ENCODE measurements around the gene SYCP2.
A peak's percentile ranks its signal among the peaks of the same experiment; 100 is the strongest.

Gene SYCP2

DNA sequence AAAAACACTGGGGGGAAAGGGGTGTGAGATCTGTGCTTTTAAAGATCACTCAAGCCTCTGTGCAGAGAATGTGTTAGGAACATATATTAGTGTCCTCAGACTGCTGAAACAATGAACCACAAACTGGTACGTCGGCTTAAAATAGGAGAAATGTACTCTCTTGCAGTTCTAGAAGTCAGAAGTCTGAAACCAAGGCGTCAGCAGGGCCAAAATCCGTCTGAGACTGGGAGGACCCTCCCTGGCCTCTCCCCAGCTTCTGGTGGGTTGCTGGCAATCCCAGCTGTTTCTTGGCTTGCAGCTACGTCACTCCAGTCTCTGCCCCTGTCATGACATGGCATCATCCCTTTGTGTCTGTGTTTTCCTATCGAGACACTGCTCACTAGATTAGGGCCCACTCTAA, 28.7 kb upstream of the SYCP2 start:
- no peak overlapping the region for H3K4me2 ChIP-seq (ENCODE audit: low read length, poor library complexity, severe bottlenecking)
- no peak overlapping the region for H2AK5ac ChIP-seq (ENCODE audit: low read length, severe bottlenecking)
- no peaks in the 10 kb centered on the region for H3K4me1 ChIP-seq (ENCODE audit: control insufficient read depth, insufficient read depth, low read depth, low read length)
- no peak for DNase-seq
- no peak overlapping the region for H4K91ac ChIP-seq (ENCODE audit: low read length)
- H3K4me3 ChIP-seq (ENCODE audit: insufficient read depth in 1 of 2, low read depth in 1 of 2, low read length in 2 of 2), result no peak overlapping the region
- H2BK12ac ChIP-seq (ENCODE audit: low read length in 2 of 2), result no peak overlapping the region
- no peak overlapping the region for H3K18ac ChIP-seq (ENCODE audit: low read depth in 1 of 2, low read length in 2 of 2)
- no peak overlapping the region for H4K8ac ChIP-seq (ENCODE audit: low read length)
- no peaks in the 10 kb centered on the region for H3K36me3 ChIP-seq (ENCODE audit: control insufficient read depth in 1 of 2, insufficient read depth in 2 of 2, low read depth in 1 of 2, low read length in 2 of 2)
- H3K9me3 ChIP-seq (ENCODE audit: control insufficient read depth, low read length), result no peaks in the 10 kb centered on the region
- H2BK120ac ChIP-seq (ENCODE audit: low read depth, low read length), result no peak overlapping the region
- no peak overlapping the region for H2BK15ac ChIP-seq (ENCODE audit: low read depth, poor library complexity, severe bottlenecking)
- no peaks in the 10 kb centered on the region for H3K79me1 ChIP-seq (replicated peaks; ENCODE audit: low read length, poor library complexity, severe bottlenecking)
- peak overlapping the region in 1 of 2 experiments; percentile 18 for H3K23ac ChIP-seq (ENCODE audit: low read length in 2 of 2)
- H2AFZ ChIP-seq (ENCODE audit: low read depth, low read length), result no peak overlapping the region
- H3K27ac ChIP-seq (ENCODE audit: low read length, poor library complexity, severe bottlenecking), result no peak overlapping the region
- no peak overlapping the region for H2BK5ac ChIP-seq (ENCODE audit: low read depth, low read length, poor library complexity, severe bottlenecking)
- no peak overlapping the region for H3K14ac ChIP-seq (ENCODE audit: low read length in 2 of 2)
- H3K4ac ChIP-seq (ENCODE audit: low read depth in 1 of 2, low read length in 2 of 2), result no peak overlapping the region
- 75% methylated on average over 6 of the region's 6 CpGs for WGBS
- no peaks in the 10 kb centered on the region for H3K27me3 ChIP-seq (ENCODE audit: control insufficient read depth in 1 of 2, insufficient read depth in 1 of 2, low read length in 2 of 2)
- no peak overlapping the region for H3K9ac ChIP-seq (ENCODE audit: low read length)

DNA sequence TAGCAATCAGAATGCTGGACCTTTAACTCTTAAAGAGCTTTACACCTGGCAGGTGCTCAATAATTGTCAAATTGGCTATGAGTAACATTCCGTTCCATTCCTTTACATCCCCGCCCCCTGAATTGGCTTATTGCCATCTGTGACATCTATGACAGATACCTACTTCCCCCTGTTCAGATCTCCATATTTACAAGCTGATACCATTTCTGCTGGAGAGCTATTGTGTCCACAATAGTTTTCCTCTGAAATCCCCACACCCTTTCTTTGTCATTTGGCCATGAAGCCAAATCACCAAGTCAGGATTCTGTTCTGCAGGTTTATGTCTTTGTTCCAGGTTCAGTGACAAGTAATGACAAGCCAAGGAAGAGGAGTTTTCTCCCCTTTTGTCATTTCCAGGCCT, 28.0 kb upstream of the SYCP2 start:
- Histone ChIP-seq H3K27me3 (ENCODE audit: control insufficient read depth in 1 of 2, insufficient read depth in 1 of 2, low read length in 2 of 2) (no peaks in the 10 kb centered on the region), H3K4me1 (ENCODE audit: control insufficient read depth, insufficient read depth, low read depth, low read length) (no peaks in the 10 kb centered on the region), H3K4me2 (ENCODE audit: low read length, poor library complexity, severe bottlenecking) (no peak overlapping the region)

DNA sequence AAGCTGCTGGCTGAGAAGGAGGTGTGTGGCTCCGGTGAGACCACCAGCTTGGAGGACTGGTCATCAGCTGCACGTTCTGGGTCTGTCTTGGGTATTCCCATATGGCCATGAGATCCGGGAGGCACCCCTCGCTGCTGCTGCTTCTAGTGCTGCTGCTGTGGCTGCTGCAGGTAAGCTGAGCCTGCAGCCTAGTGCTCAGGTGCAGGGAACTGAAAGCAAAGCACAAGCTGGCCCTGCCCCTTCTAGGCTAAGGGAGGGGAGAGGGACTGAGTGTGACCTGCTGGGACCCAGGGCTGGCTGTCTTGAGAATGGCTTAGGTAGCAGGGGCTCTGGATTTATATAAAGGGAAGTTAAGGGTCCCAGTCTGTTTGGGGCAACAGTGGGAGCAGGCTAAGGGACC, 25.2 kb upstream of the SYCP2 start:
- no peaks in the 10 kb centered on the region for H3K36me3 ChIP-seq (ENCODE audit: control insufficient read depth in 1 of 2, insufficient read depth in 2 of 2, low read depth in 1 of 2, low read length in 2 of 2)
- no peak overlapping the region for H2AFZ ChIP-seq (ENCODE audit: low read depth, low read length)
- H3K27ac ChIP-seq (ENCODE audit: low read length, poor library complexity, severe bottlenecking), result no peak overlapping the region
- H2BK5ac ChIP-seq (ENCODE audit: low read depth, low read length, poor library complexity, severe bottlenecking), result no peak overlapping the region
- H3K4me2 ChIP-seq (ENCODE audit: low read length, poor library complexity, severe bottlenecking), result no peak overlapping the region
- H3K4me1 ChIP-seq (ENCODE audit: control insufficient read depth, insufficient read depth, low read depth, low read length), result no peaks in the 10 kb centered on the region
- H2BK15ac ChIP-seq (ENCODE audit: low read depth, poor library complexity, severe bottlenecking), result no peak overlapping the region
- no peak overlapping the region for H2BK12ac ChIP-seq (ENCODE audit: low read length in 2 of 2)
- no peak overlapping the region for H4K8ac ChIP-seq (ENCODE audit: low read length)
- H3K4me3 ChIP-seq (ENCODE audit: insufficient read depth in 1 of 2, low read depth in 1 of 2, low read length in 2 of 2), result no peak overlapping the region
- H3K14ac ChIP-seq (ENCODE audit: low read length in 2 of 2), result peak overlapping the region in 1 of 2 experiments; percentile 66
- H3K9ac ChIP-seq (ENCODE audit: low read length), result no peak overlapping the region
- H3K18ac ChIP-seq (ENCODE audit: low read depth in 1 of 2, low read length in 2 of 2), result no peak overlapping the region
- no peaks in the 10 kb centered on the region for H3K9me3 ChIP-seq (ENCODE audit: control insufficient read depth, low read length)
- H3K27me3 ChIP-seq (ENCODE audit: control insufficient read depth in 1 of 2, insufficient read depth in 1 of 2, low read length in 2 of 2), result no peaks in the 10 kb centered on the region
- H3K23ac ChIP-seq (ENCODE audit: low read length in 2 of 2), result no peak overlapping the region
- DNase-seq, result no peak
- H2AK5ac ChIP-seq (ENCODE audit: low read length, severe bottlenecking), result no peak overlapping the region
- no peak overlapping the region for H3K4ac ChIP-seq (ENCODE audit: low read depth in 1 of 2, low read length in 2 of 2)
- no peak overlapping the region for H2BK120ac ChIP-seq (ENCODE audit: low read depth, low read length)
- H3K79me1 ChIP-seq (replicated peaks; ENCODE audit: low read length, poor library complexity, severe bottlenecking), result no peaks in the 10 kb centered on the region
- 77% methylated on average over 4 of the region's 4 CpGs for WGBS
- no peak overlapping the region for H4K91ac ChIP-seq (ENCODE audit: low read length)

More for the DNA sequence above, 28.0 kb upstream of the SYCP2 start:
- Histone ChIP-seq H3K4me3 (ENCODE audit: insufficient read depth in 1 of 2, low read depth in 1 of 2, low read length in 2 of 2) (no peak overlapping the region), H3K9me3 (ENCODE audit: control insufficient read depth, low read length) (no peaks in the 10 kb centered on the region), H2BK5ac (ENCODE audit: low read depth, low read length, poor library complexity, severe bottlenecking) (no peak overlapping the region), H3K23ac (ENCODE audit: low read length in 2 of 2) (no peak overlapping the region), H2AK5ac (ENCODE audit: low read length, severe bottlenecking) (no peak overlapping the region), H2AFZ (ENCODE audit: low read depth, low read length) (no peak overlapping the region), H3K14ac (ENCODE audit: low read length in 2 of 2) (no peak overlapping the region), H2BK15ac (ENCODE audit: low read depth, poor library complexity, severe bottlenecking) (no peak overlapping the region), H2BK120ac (ENCODE audit: low read depth, low read length) (no peak overlapping the region), H3K4ac (ENCODE audit: low read depth in 1 of 2, low read length in 2 of 2) (no peak overlapping the region), H2BK12ac (ENCODE audit: low read length in 2 of 2) (no peak overlapping the region), H3K36me3 (ENCODE audit: control insufficient read depth in 1 of 2, insufficient read depth in 2 of 2, low read depth in 1 of 2, low read length in 2 of 2) (no peaks in the 10 kb centered on the region), H3K79me1 (replicated peaks; ENCODE audit: low read length, poor library complexity, severe bottlenecking) (no peaks in the 10 kb centered on the region), H3K27ac (ENCODE audit: low read length, poor library complexity, severe bottlenecking) (no peak overlapping the region), H3K9ac (ENCODE audit: low read length) (no peak overlapping the region), H3K18ac (ENCODE audit: low read depth in 1 of 2, low read length in 2 of 2) (no peak overlapping the region), H4K8ac (ENCODE audit: low read length) (no peak overlapping the region), H4K91ac (ENCODE audit: low read length) (no peak overlapping the region)
- 81% methylated on average over 2 of the region's 2 CpGs for WGBS
- DNase-seq, result no peak

DNA sequence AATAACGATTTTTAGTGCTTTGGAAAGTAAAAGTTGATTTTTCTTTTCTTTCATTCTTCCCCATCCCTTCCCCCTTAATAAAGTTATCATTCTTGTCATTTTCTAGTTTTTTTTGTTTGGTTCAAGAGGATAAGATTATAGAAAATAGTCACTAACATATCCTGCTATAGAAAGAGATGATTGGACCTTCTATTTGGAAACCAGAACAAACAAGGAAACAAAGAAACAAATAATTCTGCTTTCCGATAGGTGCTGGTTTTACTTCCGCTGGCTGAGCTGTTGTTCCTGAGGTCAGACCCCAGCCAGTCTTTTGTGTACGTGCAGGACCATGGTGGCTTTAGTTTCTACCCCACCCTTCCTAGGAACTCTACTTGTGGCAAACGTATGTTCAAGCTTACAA, 24.7 kb upstream of the SYCP2 start, which contains the start of gene CDH26:
Gene CDH26 (plus strand): TSS at position 301 of the 400 bp plus-strand sequence. CDS start 304 bp downstream, outside the sequence.
- no peaks in the 10 kb centered on the region for H3K4me1 ChIP-seq (ENCODE audit: control insufficient read depth, insufficient read depth, low read depth, low read length)
- H3K36me3 ChIP-seq (ENCODE audit: control insufficient read depth in 1 of 2, insufficient read depth in 2 of 2, low read depth in 1 of 2, low read length in 2 of 2), result no peaks in the 10 kb centered on the region
- no peak within 1 kb of the TSS for H4K8ac ChIP-seq (ENCODE audit: low read length)
- no peak within 1 kb of the TSS for H2BK12ac ChIP-seq (ENCODE audit: low read length in 2 of 2)
- H3K14ac ChIP-seq (ENCODE audit: low read length in 2 of 2), result peak within 1 kb of the TSS in 1 of 2 experiments; percentile 66
- no peak for DNase-seq
- no peak within 1 kb of the TSS for H3K27ac ChIP-seq (ENCODE audit: low read length, poor library complexity, severe bottlenecking)
- no peak within 1 kb of the TSS for H3K9ac ChIP-seq (ENCODE audit: low read length)
- H3K9me3 ChIP-seq (ENCODE audit: control insufficient read depth, low read length), result no peaks in the 10 kb centered on the region
- H3K27me3 ChIP-seq (ENCODE audit: control insufficient read depth in 1 of 2, insufficient read depth in 1 of 2, low read length in 2 of 2), result no peaks in the 10 kb centered on the region
- H3K79me1 ChIP-seq (replicated peaks; ENCODE audit: low read length, poor library complexity, severe bottlenecking), result no peaks in the 10 kb centered on the region
- no peak within 1 kb of the TSS for H2BK120ac ChIP-seq (ENCODE audit: low read depth, low read length)
- no peak within 1 kb of the TSS for H3K18ac ChIP-seq (ENCODE audit: low read depth in 1 of 2, low read length in 2 of 2)
- no peak within 1 kb of the TSS for H3K4ac ChIP-seq (ENCODE audit: low read depth in 1 of 2, low read length in 2 of 2)
- no peak within 1 kb of the TSS for H2AK5ac ChIP-seq (ENCODE audit: low read length, severe bottlenecking)
- no peak within 1 kb of the TSS for H3K4me2 ChIP-seq (ENCODE audit: low read length, poor library complexity, severe bottlenecking)
- no peak within 1 kb of the TSS for H3K23ac ChIP-seq (ENCODE audit: low read length in 2 of 2)
- no peak within 1 kb of the TSS for H2AFZ ChIP-seq (ENCODE audit: low read depth, low read length)
- H3K4me3 ChIP-seq (ENCODE audit: insufficient read depth in 1 of 2, low read depth in 1 of 2, low read length in 2 of 2), result no peak within 1 kb of the TSS
- no peak within 1 kb of the TSS for H2BK15ac ChIP-seq (ENCODE audit: low read depth, poor library complexity, severe bottlenecking)
- WGBS, result 91% methylated on average over 3 of the region's 5 CpGs
- no peak within 1 kb of the TSS for H2BK5ac ChIP-seq (ENCODE audit: low read depth, low read length, poor library complexity, severe bottlenecking)
- no peak within 1 kb of the TSS for H4K91ac ChIP-seq (ENCODE audit: low read length)

All from mesenchymal stem cell (in vitro differentiated cells and primary cell).